Erythroblast (primary cell): ENCODE data around the gene BORCS8.

Experiments
- GATA1 ChIP-seq: IDR thresholded peaks from 2 replicates; pipeline ENCODE4 v1.6.1; 2011; ENCODE audit warnings: low read depth, mild to moderate bottlenecking, control low read depth, low read length, moderate library complexity
- POLR2A ChIP-seq: IDR thresholded peaks from 2 replicates; pipeline ENCODE4 v1.6.1; 2011; ENCODE audit warnings: mild to moderate bottlenecking, low read length

GRCh38 chr19:19201697-19202630, 10.0 kb upstream of the BORCS8 start:
- TF ChIP-seq POLR2A = no peak
- TF ChIP-seq GATA1 = no peak
